Mesodermal cell (in vitro differentiated cells): ENCODE data around the gene ABCC11.

Experiments used
- H3K27ac ChIP-seq: 2 replicates; pipeline ENCODE4 v1.7.0; 2013; ENCODE audit warnings: mild to moderate bottlenecking, low read depth, low read length, moderate library complexity; ENCODE audit not compliant: severe bottlenecking
- H3K36me3 ChIP-seq: 2 replicates; pipeline ENCODE4 v1.7.1; 2013; ENCODE audit warnings: mild to moderate bottlenecking, low read length, moderate library complexity; ENCODE audit not compliant: control insufficient read depth, insufficient read depth
- H3K4me1 ChIP-seq: one replicate; pipeline ENCODE4 v1.7.1; 2013; ENCODE audit warnings: mild to moderate bottlenecking, low read length; ENCODE audit not compliant: insufficient read depth, control insufficient read depth, poor library complexity, severe bottlenecking
- H3K4me3 ChIP-seq: 2 replicates; pipeline ENCODE4 v1.7.0; 2013; ENCODE audit warnings: low read length, control low read depth, mild to moderate bottlenecking; ENCODE audit not compliant: insufficient read depth, poor library complexity, severe bottlenecking; ENCODE audit errors: extremely low read depth
- H3K9me3 ChIP-seq: 2 replicates; pipeline ENCODE4 v1.7.1; 2013; ENCODE audit warnings: mild to moderate bottlenecking, low read length, moderate library complexity; ENCODE audit not compliant: control insufficient read depth
- WGBS, 2 experiments: methylation state at CpG; one replicate each; pipeline ENCODE4 v1.1.5; 2013; ENCODE audit warnings: missing lambda C conversion rate in 2 of 2; ENCODE audit not compliant: insufficient coverage in 2 of 2; 5-methylcytosine and 5-hydroxymethylcytosine counted together

The ABCC11 gene

GRCh38 chr16:48160575-48160974 is 86.8 kb downstream of the ABCC11 start:
- WGBS, 2 experiments, result 97 to 98% methylated on average over 3 to 5 of the region's 6 CpGs
- H3K9me3 ChIP-seq, result no peaks in the 10 kb centered on the region

DNA sequence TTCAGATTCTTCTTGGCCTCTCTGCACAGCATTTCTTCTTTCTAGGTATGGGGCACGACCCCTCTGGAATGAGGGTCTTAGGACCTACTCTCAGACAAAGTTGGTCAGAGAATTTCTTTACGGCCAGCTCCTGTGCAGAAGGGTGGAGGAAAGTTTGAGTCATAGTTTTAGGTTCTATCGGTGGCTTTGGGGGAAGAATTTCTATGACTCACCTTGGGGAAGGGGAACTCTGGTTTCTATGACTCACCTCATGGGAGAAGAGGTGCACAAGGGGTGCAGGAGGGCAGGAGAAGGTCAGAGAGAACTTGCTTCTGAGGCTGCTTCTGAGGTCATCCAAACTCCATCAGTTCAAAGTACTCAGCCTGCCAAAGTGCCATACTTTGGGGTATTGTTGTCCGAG is 89.0 kb downstream of the ABCC11 start:
- Histone ChIP-seq H3K9me3 (no peaks in the 10 kb centered on the region), H3K4me1 (peaks cover 14% of the 10 kb centered on the region), H3K36me3 (no peaks in the 10 kb centered on the region), H3K4me3 (no peak overlapping the region), H3K27ac (no peak overlapping the region)
- 57 to 73% methylated on average over 1 to 2 of the region's 4 CpGs for WGBS, 2 experiments

More at GRCh38 chr16:48160575-48160974, 86.8 kb downstream of the ABCC11 start:
- Histone ChIP-seq H3K36me3 (no peaks in the 10 kb centered on the region), H3K4me3 (no peak overlapping the region), H3K27ac (no peak overlapping the region), H3K4me1 (peaks cover 21% of the 10 kb centered on the region)

- Histone ChIP-seq H3K36me3 (no peaks in the 10 kb centered on the region), H3K4me1 (peaks cover 14% of the 10 kb centered on the region), H3K4me3 (no peak overlapping the region), H3K27ac (no peak overlapping the region), H3K9me3 (no peaks in the 10 kb centered on the region)
- 89 to 91% methylated on average over 4 of the region's 4 CpGs for WGBS, 2 experiments
Measured at GRCh38 chr16:48157794-48158193, 89.5 kb downstream of the ABCC11 start.

DNA sequence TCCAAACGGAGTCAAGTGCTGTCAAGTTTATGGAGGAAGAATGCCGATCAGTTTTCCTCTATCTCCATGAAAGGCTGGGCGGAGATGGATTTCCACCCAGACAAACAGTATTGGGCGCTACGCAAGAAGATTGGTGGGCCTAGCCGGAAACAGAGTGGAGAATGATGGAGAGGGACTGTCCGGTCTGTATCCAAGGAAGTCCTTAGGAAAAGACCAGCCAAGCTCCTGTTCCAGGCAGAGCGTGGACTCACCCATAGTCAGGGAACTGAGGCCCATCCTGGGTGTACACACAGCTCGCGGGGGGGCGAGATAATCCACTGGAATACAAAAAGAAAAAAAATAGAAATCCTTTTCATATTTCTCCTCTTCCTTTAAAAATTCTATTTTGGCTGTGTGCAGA is 90.0 kb downstream of the ABCC11 start:
- no peaks in the 10 kb centered on the region for H3K9me3 ChIP-seq
- no peaks in the 10 kb centered on the region for H3K36me3 ChIP-seq
- WGBS, 2 experiments, result 89 to 96% methylated on average over 7 to 11 of the region's 11 CpGs
- no peak overlapping the region for H3K27ac ChIP-seq
- H3K4me3 ChIP-seq, result no peak overlapping the region
- peaks cover 14% of the 10 kb centered on the region for H3K4me1 ChIP-seq

DNA sequence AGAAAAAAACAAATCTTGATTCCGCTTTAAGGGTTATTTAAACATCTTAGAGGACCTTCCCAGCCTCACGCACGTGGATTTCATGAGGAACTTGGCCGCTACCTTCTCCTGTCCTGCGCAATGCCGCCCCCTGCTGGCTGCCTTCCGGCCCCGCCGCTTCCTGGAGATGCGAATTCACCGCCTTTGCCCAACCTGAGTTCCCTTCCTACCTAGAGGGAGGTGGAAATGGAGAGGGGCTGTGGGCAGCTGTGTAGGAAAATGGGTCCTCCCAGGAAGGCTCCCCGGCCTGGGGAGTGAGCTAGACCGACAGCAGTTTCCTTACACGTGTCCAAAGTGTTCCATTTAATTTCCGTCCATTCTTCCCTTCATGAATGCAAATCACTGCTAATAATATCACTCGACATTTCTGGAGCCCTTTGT is 90.5 kb downstream of the ABCC11 start:
- Histone ChIP-seq H3K36me3 (no peaks in the 10 kb centered on the region), H3K4me3 (no peak overlapping the region), H3K27ac (no peak overlapping the region), H3K4me1 (peaks cover 9% of the 10 kb centered on the region), H3K9me3 (no peaks in the 10 kb centered on the region)
- 39 to 46% methylated on average over 9 of the region's 16 CpGs for WGBS, 2 experiments

DNA sequence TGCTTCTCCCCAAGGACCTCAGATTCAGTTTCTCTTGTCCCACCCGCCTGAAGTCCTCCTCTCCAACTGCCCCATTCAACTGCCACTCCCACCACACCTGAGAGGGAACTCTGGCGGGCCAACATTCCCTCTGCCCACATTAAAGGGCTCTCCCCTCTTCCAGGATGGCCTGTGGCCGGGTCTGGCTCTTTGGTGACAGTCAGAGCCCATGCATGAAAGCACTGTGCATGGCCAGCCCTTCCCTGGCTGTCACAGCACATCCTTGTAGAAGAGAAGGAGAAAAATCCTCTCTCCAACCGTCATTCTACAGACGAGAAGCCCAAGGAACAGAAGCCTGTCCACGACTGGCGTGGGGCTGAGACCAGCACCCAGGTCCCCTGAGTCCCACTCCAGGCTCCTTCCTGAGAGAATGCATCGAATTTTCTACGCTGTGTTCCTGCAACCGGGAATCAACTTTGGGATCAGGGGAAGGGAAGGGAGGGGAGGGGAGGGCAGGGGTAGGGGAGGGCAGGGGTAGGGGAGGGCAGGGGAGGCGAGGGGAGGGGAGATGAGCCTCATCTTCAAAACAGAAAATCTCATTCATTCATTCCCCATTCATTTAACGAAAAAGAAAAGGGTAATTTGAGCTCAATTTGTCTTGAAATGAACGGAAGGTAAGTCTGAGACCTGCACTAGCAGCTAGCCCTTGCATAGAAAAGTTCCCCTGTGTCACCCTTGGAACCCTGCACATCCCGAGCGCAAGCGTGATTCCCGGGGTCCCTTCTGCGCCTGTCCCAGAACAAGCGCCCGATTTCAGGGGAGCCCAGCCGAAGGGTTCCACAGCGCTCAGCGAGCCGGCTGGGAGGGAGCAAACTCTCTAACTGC is 91.2 kb downstream of the ABCC11 start, which contains the start of gene ABCC12:
Gene ABCC12 (minus strand): TSS at position 68 of the 864 bp plus-strand sequence. CDS start 9,569 bp downstream, outside the sequence.
- H3K4me3 ChIP-seq, result no peak within 1 kb of the TSS
- peaks cover 9% of the 10 kb centered on the region for H3K4me1 ChIP-seq
- no peaks in the 10 kb centered on the region for H3K9me3 ChIP-seq
- H3K36me3 ChIP-seq, result no peaks in the 10 kb centered on the region
- WGBS, 2 experiments, result 82 to 84% methylated on average over 13 to 19 of the region's 24 CpGs
- no peak within 1 kb of the TSS for H3K27ac ChIP-seq

- 87 to 95% methylated on average over 5 of the region's 5 CpGs for WGBS, 2 experiments
- H3K27ac ChIP-seq, result no peak overlapping the region
- H3K36me3 ChIP-seq, result no peaks in the 10 kb centered on the region
- no peaks in the 10 kb centered on the region for H3K9me3 ChIP-seq
- peaks cover 9% of the 10 kb centered on the region for H3K4me1 ChIP-seq
- no peak overlapping the region for H3K4me3 ChIP-seq
Measured at GRCh38 chr16:48153774-48154173, 93.6 kb downstream of the ABCC11 start.

DNA sequence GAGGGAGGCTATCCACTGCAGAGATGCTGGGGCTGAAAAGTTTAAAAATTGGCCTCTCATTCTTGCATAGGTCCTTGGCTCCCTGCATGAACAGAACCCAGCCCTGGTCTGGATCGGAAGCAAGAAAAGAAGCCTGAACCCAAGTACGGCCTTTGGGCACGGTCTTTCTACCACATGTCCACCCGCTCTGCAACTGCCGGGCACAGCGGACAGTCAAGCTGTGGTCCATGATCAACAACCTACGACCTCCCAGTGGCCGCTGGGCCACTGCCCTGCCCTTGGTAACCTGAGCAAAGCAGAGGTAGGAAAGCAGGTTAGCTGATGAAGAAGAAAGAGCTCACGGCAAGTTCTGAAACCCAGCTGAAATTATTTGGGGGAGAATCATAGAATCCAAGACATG is 95.1 kb downstream of the ABCC11 start:
- no peaks in the 10 kb centered on the region for H3K36me3 ChIP-seq

DNA sequence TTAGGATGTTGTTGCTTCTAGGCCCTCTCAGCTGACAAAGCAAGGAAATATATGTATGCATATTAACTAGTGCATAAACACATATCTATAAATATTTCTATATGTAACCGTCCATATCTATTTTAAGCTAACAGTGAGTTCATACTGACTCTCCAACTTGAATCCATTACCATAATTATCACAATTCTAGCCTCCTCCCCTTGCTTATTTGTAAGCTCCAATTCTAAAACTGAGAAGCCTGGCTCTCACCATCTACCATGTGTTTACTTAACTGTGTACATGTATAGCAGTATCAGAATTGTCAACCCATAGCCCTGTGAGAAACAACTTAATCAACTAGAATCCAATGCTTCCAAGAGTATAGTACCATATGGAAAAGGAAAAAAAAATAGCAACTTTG is 96.6 kb downstream of the ABCC11 start:
- H3K27ac ChIP-seq, result no peak overlapping the region
- whole genome bisulfite sequencing, 2 experiments, result 100% methylated on average over 1 of the region's 1 CpG

More for the DNA sequence above, 95.1 kb downstream of the ABCC11 start:
- no peak overlapping the region for H3K27ac ChIP-seq
- H3K4me3 ChIP-seq, result no peak overlapping the region
- H3K4me1 ChIP-seq, result no peaks in the 10 kb centered on the region
- WGBS, 2 experiments, result 91 to 94% methylated on average over 9 of the region's 9 CpGs
- no peaks in the 10 kb centered on the region for H3K9me3 ChIP-seq

GRCh38 chr16:48146710-48147109 is 100.6 kb downstream of the ABCC11 start:
- WGBS, 2 experiments, result 95 to 100% methylated on average over 3 to 4 of the region's 4 CpGs
- Histone ChIP-seq H3K27ac (no peak overlapping the region), H3K9me3 (no peaks in the 10 kb centered on the region), H3K36me3 (no peaks in the 10 kb centered on the region), H3K4me3 (no peak overlapping the region), H3K4me1 (no peaks in the 10 kb centered on the region)

More for the DNA sequence above, 96.6 kb downstream of the ABCC11 start:
- Histone ChIP-seq H3K4me3 (no peak overlapping the region), H3K36me3 (no peaks in the 10 kb centered on the region), H3K9me3 (no peaks in the 10 kb centered on the region), H3K4me1 (no peaks in the 10 kb centered on the region)

DNA sequence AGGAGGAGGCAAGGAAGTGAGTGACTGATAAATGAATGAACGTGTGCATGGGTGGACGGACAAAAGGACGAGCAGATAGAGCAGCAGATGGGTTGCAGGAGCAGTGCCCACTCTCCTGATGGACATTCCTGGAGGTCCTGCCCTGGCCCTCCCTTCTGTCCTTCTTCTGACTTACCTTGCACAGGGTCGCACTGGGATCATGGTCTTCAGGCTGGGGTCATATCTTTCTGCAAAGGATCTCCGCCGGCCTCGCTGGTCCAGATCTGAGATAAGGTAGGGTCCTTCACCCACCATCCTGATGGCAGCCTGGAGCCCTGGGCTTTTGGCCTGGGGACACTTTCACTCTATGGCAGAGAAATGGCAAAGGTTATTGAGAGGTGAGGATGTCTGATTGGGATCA is 101.2 kb downstream of the ABCC11 start:
- Histone ChIP-seq H3K36me3 (no peaks in the 10 kb centered on the region), H3K27ac (no peak overlapping the region), H3K4me1 (no peaks in the 10 kb centered on the region), H3K4me3 (no peak overlapping the region), H3K9me3 (no peaks in the 10 kb centered on the region)
- 80 to 99% methylated on average over 7 of the region's 7 CpGs for WGBS, 2 experiments
